ENCODE results near the gene ACOX2.

Gene ACOX2

DNA sequence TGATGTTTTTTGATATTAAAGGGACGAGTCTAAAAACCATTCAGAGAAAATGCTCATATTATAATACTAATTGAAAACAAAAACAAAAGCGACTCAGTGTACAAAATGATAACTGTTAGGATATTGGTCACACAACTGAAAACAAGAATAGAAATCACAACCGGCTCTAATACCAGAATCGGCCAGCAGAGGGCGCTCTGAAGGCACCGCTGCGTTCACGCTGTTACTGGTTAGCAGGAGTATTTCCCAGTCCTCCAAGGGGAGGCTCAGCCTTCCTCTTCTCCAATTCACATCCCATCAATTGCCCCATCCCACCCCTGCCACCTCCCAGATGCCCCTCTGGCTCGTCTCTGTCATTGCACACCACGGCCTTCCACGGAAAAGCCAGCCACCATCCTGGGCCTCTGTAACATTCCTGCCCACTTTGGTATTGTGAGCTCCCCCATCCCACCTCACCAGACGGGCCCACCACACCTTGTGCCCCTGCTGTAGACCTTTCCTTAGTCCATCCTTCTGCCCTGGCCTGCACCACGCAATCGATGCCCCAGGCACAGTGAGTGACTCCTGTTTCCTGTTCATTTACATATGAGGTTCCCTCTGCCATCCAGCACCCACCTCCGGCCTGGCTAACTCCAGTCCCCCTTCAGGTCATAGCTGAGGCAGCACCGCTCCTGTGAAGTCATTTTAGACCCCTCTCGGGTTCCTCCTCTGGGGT, 31.7 kb upstream of the ACOX2 start:
- TF ChIP-seq, protein P1, sequence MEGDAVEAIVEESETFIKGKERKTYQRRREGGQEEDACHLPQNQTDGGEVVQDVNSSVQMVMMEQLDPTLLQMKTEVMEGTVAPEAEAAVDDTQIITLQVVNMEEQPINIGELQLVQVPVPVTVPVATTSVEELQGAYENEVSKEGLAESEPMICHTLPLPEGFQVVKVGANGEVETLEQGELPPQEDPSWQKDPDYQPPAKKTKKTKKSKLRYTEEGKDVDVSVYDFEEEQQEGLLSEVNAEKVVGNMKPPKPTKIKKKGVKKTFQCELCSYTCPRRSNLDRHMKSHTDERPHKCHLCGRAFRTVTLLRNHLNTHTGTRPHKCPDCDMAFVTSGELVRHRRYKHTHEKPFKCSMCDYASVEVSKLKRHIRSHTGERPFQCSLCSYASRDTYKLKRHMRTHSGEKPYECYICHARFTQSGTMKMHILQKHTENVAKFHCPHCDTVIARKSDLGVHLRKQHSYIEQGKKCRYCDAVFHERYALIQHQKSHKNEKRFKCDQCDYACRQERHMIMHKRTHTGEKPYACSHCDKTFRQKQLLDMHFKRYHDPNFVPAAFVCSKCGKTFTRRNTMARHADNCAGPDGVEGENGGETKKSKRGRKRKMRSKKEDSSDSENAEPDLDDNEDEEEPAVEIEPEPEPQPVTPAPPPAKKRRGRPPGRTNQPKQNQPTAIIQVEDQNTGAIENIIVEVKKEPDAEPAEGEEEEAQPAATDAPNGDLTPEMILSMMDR (IDR thresholded peaks at IDR 0.05; ENCODE audit: low read depth, low read length): peak; percentile 79
- DNase-seq: peak; percentile 53
- H3K4me1 ChIP-seq: no peaks in the 10 kb centered on the region
- no peak overlapping the region for H3K4me3 ChIP-seq (ENCODE audit: low read depth, low read length)
- no peaks in the 10 kb centered on the region for H3K9me3 ChIP-seq
- H3K27me3 ChIP-seq: no peaks in the 10 kb centered on the region
- H3K36me3 ChIP-seq: no peaks in the 10 kb centered on the region

DNA sequence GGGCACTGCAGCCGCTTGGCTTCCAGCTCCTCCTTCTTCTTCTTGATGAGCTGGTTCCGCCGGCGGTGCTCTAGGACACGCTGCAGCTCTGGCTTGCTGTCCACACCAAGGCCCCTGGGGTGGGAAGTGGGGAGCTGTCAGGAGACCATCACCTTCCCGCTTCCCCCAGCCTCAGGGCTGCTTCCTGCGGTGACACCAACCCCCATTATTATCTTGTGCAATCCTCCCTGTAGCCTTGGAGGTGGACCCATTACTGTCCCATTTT, 30.2 kb upstream of the ACOX2 start:
- no peaks in the 10 kb centered on the region for H3K36me3 ChIP-seq
- H3K4me3 ChIP-seq (ENCODE audit: low read depth, low read length): no peak overlapping the region
- H3K4me1 ChIP-seq: no peaks in the 10 kb centered on the region
- no peaks in the 10 kb centered on the region for H3K27me3 ChIP-seq
- DNase-seq: no peak
- TF ChIP-seq, protein P1 (IDR thresholded peaks at IDR 0.05; ENCODE audit: low read depth, low read length): no peak
- H3K9me3 ChIP-seq: no peaks in the 10 kb centered on the region

DNA sequence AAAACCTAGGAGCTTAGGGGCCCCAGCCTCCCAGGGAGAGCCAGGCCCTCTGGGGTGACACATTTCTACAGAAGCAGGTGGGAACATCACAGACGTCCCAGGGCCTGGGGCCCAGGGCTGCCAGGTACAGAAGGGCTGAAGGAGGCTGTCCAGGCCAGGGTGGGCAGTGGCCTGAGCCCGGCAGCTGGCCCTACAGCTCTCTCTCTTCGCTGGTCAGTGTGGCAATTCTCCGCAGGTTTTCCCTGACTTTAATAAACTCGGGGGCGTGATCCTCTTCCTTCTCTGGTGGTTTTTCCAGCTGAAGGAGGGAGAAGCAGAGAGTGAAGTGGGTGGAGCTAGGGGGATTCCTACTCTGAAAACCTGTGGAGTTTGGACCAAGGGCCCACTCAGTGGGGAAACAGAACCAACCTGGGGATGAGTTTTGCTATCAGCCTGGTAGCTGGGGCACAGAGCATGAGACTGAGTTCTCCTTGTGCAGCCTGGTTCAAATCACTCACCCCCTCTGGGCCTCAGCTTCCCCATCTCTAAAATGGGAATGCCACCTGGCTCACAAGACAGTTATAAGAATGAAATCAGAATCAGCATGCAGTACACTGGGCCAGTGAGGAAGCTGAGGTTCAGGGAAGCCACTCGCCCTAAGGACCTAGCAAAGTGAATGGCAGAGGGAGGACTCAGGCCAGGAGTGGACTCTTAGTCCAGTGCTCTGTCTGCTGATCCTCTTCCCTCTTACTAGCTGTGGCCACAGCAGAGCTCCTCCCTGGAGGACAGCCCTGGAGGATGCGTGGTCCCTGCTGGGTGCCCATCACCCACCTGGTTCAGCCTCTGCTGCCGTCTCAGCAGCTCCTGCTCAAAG, 29.6 kb upstream of the ACOX2 start:
- H3K9me3 ChIP-seq: no peaks in the 10 kb centered on the region
- no peak overlapping the region for H3K4me3 ChIP-seq (ENCODE audit: low read depth, low read length)
- TF ChIP-seq, protein P1 (IDR thresholded peaks at IDR 0.05; ENCODE audit: low read depth, low read length): no peak
- H3K36me3 ChIP-seq: no peaks in the 10 kb centered on the region
- H3K4me1 ChIP-seq: no peaks in the 10 kb centered on the region
- no peak for DNase-seq
- H3K27me3 ChIP-seq: no peaks in the 10 kb centered on the region

DNA sequence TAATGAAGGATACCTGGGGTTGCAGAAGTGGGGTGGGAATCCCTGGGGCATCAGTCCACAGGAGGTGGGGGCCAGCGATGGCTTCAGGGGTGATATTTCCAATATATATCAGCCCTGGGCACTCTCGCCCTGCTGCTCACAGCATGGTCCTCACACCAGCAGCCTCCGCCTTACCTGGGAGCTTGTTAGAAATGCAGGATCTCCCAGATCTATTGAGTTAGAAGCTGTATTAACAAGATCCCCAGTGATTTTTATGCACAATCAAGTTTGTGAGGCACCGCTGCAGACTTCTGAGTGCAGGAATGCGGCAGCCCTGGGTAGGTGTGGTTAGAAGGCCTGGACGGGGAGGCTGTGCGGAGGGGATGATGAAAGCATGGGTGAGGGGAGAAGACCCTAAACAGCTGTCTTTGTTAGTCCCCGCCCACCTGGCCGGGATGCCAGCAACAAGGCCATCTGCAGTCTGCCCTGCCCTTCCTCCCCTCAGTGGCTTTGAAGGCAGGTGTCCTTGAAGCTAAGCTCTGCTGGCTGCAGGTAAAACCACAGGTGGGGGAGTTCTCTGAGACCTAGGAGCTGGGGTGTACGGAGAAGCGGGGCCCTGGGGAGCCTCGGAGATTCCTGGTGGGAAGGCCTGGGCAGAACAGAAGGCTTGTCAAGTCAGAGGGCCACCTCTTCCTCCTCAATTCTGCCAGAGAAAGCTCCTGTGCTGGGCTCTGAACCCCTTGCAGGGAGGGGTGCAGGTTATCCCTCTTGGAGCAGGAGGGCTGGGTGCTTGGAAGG, 28.8 kb upstream of the ACOX2 start:
- TF ChIP-seq, protein P1 (IDR thresholded peaks at IDR 0.05; ENCODE audit: low read depth, low read length): no peak
- H3K27me3 ChIP-seq: no peaks in the 10 kb centered on the region
- DNase-seq: no peak
- H3K9me3 ChIP-seq: no peaks in the 10 kb centered on the region
- H3K36me3 ChIP-seq: no peaks in the 10 kb centered on the region
- no peaks in the 10 kb centered on the region for H3K4me1 ChIP-seq
- no peak overlapping the region for H3K4me3 ChIP-seq (ENCODE audit: low read depth, low read length)

DNA sequence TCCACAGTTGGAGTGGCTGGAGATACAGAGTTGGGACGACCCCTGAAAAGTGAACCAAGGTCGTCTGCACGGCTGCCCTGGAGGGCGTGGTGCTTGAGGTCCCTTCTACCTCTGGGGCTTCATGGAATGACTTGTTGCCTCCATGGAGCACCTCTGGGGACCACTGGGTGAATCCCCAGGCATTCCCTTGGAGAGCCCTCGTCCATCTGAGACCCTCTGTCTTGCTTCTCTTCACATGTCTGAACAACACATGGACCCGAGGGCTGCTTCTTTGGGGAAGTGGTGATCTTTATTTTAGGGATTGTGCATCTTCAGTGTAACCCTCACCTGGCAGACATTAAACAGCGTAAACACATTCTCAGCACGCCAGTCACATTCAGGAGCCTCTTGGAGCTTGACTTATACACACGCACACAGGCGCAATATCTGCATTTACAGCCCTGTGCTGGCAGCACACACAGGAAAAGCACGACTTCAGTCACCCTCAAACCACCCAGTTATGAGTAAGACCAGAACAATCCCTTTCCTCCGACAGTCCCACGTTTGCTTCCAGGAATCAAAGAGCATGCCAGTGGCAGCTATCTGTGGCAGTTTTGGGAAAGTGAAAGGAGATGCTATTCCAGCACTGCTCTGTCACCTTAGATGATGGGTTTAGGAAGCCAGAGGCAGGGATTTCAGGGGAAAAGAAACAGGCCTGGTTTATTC, 27.6 kb upstream of the ACOX2 start:
- TF ChIP-seq, protein P1 (IDR thresholded peaks at IDR 0.05; ENCODE audit: low read depth, low read length): no peak
- no peaks in the 10 kb centered on the region for H3K36me3 ChIP-seq
- no peak for DNase-seq
- no peak overlapping the region for H3K4me3 ChIP-seq (ENCODE audit: low read depth, low read length)
- no peaks in the 10 kb centered on the region for H3K27me3 ChIP-seq
- H3K4me1 ChIP-seq: no peaks in the 10 kb centered on the region
- H3K9me3 ChIP-seq: no peaks in the 10 kb centered on the region

Measured in BE2C (cell line).